ENCODE data around the gene EDN1. TPM values are rescaled to one million over a fixed set of nuclear protein-coding genes. Genes with fewer than 3 reads are reported as not detected.

The EDN1 gene
- total and polyA plus RNA-seq, 12 donors, result 0.36 to 7.8 (median 3.4) TPM

- no peak for ATAC-seq
- peaks cover 0 to 22% (median 0%) of the 10 kb centered on the region in 11 donors for H3K9me3 ChIP-seq
- WGBS, 2 donors, result 97 to 98% methylated on average over 4 of the region's 4 CpGs
- H3K27me3 ChIP-seq, result no peaks in the 10 kb centered on the region
- peaks cover 0 to 12% (median 0%) of the 10 kb centered on the region in 9 donors for H3K4me1 ChIP-seq
- TF ChIP-seq, protein P1, sequence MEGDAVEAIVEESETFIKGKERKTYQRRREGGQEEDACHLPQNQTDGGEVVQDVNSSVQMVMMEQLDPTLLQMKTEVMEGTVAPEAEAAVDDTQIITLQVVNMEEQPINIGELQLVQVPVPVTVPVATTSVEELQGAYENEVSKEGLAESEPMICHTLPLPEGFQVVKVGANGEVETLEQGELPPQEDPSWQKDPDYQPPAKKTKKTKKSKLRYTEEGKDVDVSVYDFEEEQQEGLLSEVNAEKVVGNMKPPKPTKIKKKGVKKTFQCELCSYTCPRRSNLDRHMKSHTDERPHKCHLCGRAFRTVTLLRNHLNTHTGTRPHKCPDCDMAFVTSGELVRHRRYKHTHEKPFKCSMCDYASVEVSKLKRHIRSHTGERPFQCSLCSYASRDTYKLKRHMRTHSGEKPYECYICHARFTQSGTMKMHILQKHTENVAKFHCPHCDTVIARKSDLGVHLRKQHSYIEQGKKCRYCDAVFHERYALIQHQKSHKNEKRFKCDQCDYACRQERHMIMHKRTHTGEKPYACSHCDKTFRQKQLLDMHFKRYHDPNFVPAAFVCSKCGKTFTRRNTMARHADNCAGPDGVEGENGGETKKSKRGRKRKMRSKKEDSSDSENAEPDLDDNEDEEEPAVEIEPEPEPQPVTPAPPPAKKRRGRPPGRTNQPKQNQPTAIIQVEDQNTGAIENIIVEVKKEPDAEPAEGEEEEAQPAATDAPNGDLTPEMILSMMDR (IDR thresholded peaks at IDR 0.05), result no peak
- H3K36me3 ChIP-seq, result no peaks in the 10 kb centered on the region
- intact Hi-C loops (cut with DNase I), result no loop called here
- H3K4me3 ChIP-seq, result no peak overlapping the region
- H3K27ac ChIP-seq, result no peak overlapping the region
- no peak for DNase-seq
Observed at GRCh38 chr6:12270551-12271230, 19.5 kb upstream of the EDN1 start.

DNA sequence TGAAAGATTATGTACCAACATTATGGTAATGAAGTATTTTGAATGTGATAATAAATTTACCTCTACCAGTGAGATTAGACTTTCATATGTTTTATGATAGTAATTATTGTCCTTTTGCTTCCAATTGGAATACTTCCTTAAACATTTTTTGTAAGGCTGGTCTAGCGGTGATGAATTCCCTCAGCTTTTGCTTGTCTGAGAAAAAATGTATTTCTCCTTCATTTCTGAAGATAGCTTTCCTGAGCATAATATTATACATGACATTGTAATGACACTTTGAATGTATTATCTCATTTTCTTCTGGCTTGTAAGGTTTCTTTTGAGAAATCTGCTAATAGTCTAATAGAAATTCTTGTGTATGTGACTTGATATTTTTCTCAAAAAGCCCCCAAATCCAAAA lies 18.6 kb upstream of the EDN1 start:
- 98 to 99% methylated on average over 1 of the region's 1 CpG for WGBS, 2 donors
- Histone ChIP-seq H3K27ac (no peak overlapping the region), H3K36me3 (no peaks in the 10 kb centered on the region), H3K9me3 (peaks cover 0 to 22% (median 0%) of the 10 kb centered on the region in 11 donors), H3K27me3 (no peaks in the 10 kb centered on the region), H3K4me1 (peaks cover 0 to 5% (median 0%) of the 10 kb centered on the region in 9 donors), H3K4me3 (no peak overlapping the region)
- ATAC-seq (no peak), DNase-seq (no peak)
- intact Hi-C loops (cut with DNase I), result no loop called here
- TF ChIP-seq, protein P1 (IDR thresholded peaks at IDR 0.05), result no peak

GRCh38 chr6:12271997-12272396 lies 18.2 kb upstream of the EDN1 start:
- H3K4me3 ChIP-seq, result no peak overlapping the region
- peaks cover 0 to 1% (median 0%) of the 10 kb centered on the region in 9 donors for H3K4me1 ChIP-seq
- H3K27me3 ChIP-seq, result no peaks in the 10 kb centered on the region
- peaks cover 0 to 22% (median 0%) of the 10 kb centered on the region in 11 donors for H3K9me3 ChIP-seq
- WGBS, 2 donors, result 89 to 100% methylated on average over 1 of the region's 1 CpG
- no peak for ATAC-seq
- TF ChIP-seq, protein P1 (IDR thresholded peaks at IDR 0.05), result no peak
- H3K27ac ChIP-seq, result no peak overlapping the region
- intact Hi-C loops (cut with DNase I), result no loop called here
- DNase-seq, result no peak
- H3K36me3 ChIP-seq, result no peaks in the 10 kb centered on the region

DNA sequence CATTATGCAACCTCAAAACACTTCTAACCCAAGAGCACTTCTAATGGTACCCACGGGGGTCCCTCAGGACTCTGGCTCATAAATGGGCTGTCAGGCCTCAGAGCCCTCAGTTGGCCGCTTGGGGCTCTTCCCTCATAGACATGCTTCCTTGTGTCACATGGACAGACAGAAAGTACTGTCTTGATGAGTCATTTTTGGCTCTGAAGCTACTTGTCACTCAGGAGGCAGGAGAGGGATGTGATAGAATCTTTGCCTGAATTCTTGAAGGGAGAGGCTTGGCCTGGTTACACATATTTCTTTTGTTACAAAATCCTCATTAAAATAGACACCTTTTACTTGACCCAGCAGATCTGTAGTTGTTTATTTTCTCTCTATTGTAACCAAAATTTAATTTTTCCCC lies 15.1 kb upstream of the EDN1 start:
- TF ChIP-seq, protein P1 (IDR thresholded peaks at IDR 0.05), result no peak
- 75 to 90% methylated on average over 2 of the region's 2 CpGs for WGBS, 2 donors
- DNase-seq, result no peak
- Histone ChIP-seq H3K4me1 (peaks cover 0 to 5% (median 0%) of the 10 kb centered on the region in 9 donors), H3K27me3 (peaks cover 0 to 2% (median 0%) of the 10 kb centered on the region in 7 donors), H3K36me3 (no peaks in the 10 kb centered on the region), H3K9me3 (peaks cover 0 to 22% (median 0%) of the 10 kb centered on the region in 11 donors), H3K4me3 (no peak overlapping the region), H3K27ac (no peak overlapping the region)
- intact Hi-C loops (cut with DNase I), result no loop called here
- ATAC-seq, result no peak
